Limb (tissue), 2 donors: ENCODE measurements around the gene KLHL6.
"Not testable (repeated sequence)": the region's sequence is repeated elsewhere in the genome, so short reads cannot be mapped to it uniquely, and the experiment has no call there.

Experiments used
- DNase-seq, 2 donors: peaks; one replicate each; pipeline ENCODE4 v3.0.0-alpha.2; 2016; ENCODE audit errors: extremely low spot score in 2 of 2

KLHL6 gene

GRCh38 chr3:183555541-183556081, at the start of gene KLHL6:
Gene KLHL6, minus strand, starts transcription at chr3:183555706. Its CDS starts 53 bp downstream, at chr3:183555653.
- no peak for DNase-seq

- no peak for DNase-seq
Observed at GRCh38 chr3:183597959-183598358, 42.5 kb upstream of the KLHL6 start.

DNA sequence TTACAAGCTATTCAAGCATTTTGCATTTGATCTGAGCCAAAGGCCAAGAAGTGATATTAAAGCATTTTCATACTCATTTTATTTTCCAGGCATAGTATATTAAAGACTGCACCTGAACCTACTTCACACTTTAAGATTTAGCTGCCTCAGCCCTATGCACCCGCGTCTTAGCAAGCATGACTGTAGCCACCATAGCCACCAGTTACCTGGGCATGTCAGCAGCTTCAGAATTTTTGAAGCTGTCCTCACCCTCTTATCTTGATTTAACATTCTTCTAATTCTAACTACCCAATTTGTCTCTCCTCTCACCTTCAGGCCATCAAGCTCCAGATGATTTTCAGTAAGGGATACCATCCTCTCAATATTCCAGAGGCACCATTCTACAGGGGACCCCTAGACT, 39.1 kb upstream of the KLHL6 start:
- DNase-seq: no peak

DNA sequence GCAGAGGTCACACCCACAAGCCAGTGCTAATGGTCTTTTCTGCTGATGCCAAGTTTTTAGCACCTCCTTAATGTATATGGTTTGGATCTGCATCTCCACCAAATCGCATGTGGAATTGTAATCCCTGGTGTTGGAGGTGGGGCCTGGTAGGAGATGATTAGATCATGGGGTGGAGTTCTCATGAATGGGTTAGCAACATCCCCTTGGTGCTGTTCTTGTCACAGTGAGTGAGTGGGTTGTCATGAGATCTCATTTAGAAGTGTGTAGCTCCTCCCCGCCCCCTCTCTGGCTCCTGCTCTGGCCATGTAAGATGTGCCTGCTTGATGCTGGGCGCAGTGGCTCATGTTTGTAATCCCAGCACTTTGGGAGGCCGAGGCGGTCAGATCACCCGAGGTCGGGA, 37.3 kb upstream of the KLHL6 start:
- no peak for DNase-seq

DNA sequence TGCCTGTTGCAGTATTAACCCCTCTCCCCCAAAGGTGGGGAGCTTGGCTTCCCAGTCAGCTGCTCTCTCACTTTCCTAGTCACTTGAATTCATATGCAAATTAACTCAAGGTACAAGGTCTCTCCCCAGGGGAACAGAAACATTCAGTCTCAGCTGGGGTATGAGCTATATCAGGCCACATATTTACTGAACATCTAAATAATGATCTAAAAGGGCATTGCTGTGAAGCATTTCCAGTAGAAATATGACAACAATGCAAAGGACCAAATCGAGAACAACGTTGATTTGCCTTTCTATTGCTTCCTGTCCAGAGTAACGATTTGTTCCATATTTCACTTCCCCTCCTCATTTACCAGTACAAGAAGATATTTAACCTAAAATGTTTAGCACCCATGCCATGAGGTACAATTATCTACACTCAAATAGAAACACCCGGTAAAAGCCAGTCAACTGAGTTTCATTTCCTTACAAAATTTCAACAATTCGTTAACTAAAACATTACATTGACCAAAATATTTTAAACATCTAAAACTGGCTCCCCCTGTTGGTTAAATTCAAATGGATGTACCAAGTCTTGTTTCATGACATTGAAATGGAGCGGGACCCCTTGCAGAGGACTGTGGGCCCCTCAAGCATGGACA, 36.5 kb upstream of the KLHL6 start:
- DNase-seq: no peak

GRCh38 chr3:183590442-183590841, 34.9 kb upstream of the KLHL6 start:
- no peak for DNase-seq

GRCh38 chr3:183587336-183587735, 31.8 kb upstream of the KLHL6 start:
- DNase-seq: no peak

- no peak for DNase-seq
Observed at GRCh38 chr3:183586477-183586876, 31.0 kb upstream of the KLHL6 start.

DNA sequence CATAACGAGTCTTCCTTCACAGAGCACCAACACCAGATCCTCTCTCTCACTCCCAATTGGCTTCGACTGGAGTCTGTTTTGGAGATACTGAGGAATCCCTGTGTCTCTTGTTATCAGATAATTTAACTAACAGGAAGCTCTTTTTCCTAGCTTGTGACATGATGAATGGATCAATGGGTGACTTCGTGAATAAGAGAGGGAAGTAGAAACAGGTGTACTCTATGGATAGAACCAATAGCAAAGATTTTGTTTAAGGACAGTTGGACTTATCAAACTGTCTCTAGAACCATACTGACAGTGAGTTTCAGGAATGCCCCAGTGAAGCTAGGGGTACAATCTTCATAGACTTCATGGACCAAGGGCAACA, 29.4 kb upstream of the KLHL6 start:
- DNase-seq: no peak

DNA sequence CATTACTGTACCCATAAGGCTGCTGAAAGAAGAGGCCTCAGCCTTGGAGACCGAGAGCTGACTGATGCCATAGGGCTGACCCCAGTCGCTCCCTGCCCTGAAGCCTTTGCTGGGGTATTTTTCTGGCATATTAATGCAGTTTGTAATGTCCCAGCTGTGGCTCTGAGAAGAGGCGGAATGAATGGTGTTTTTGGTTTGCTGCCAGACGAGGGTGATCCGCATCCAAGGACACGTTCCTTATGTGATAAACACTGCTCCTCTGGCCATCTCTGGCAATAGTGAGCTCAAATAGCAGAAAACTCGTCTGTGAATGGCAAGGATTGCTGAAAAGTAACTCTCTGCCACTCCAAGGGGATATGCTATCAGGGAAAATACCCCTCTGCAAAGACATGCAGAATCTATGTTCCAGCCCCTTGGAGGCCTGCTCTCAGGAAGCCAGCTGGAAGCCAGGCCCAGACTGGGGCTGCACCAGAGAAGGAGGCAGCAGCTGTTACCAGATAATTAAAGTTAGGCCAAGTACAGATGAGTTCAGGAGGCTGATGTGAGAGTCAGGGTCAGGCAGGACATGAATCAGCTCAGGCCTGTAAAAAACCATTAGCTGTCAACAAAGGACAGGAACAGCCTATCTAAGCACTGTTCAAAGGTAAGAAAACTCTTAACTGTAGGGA, 28.9 kb upstream of the KLHL6 start:
- DNase-seq: peak; percentile 56 to 74

DNA sequence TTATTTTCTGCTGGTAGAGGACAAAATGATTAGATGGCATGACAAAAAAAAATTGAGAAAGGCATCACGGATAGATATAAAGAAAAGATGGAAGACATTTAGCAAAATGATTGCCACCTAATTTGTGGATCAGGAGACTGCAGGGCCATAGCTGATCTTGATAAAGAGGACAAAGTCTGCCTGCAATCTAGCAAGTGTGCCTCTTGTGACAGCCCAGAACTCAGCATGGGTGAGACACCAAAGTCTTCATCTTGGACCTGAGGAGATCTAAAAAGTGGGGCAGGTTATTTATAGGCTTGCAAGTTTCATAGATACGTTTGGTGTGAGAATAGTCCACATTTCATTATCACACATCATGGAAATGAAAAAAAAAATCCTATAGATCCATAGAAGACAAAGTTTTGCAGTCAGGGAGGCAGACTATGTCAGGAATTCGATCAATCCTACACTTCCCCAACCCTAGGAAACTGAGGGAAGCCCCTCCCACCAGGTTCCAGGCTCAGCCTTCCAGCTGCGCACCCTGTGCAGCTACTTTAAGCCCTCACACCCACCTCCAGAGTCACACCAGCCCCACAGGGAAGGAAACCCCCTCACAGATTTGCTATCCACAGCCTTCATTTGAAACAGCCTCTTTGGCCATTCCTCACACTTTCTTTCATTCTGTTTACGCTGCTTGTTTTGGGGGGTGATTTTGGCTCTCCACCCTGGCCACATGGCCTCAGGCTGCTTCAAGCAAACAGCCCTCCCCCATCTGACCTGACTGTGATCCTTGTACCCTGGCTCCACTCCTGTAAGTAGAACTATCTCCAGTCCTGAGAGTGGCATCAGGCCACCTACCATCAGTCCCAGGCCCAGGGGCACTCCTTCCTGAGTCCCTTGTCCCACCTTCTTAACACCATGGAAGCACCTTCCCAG, 28.1 kb upstream of the KLHL6 start:
- DNase-seq: no peak

DNA sequence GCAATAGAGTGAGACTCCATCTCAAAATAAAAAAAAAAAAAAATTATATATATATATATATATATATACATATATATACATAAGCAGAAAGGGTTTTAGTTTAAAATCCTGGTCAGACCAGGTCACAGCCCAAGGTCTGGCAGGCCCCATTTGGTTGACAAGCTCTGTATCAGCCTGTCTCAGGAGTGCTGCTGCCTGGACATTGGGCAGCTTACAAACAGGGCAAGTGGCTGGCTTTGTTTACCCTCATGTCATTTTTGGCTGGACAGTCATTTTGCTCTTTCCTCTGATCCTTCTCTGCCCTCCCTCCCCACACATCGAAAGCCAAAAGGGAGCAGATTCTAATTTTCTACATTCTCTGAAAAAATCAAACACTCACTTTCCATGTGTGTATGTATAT, 26.7 kb upstream of the KLHL6 start:
- no peak for DNase-seq

DNA sequence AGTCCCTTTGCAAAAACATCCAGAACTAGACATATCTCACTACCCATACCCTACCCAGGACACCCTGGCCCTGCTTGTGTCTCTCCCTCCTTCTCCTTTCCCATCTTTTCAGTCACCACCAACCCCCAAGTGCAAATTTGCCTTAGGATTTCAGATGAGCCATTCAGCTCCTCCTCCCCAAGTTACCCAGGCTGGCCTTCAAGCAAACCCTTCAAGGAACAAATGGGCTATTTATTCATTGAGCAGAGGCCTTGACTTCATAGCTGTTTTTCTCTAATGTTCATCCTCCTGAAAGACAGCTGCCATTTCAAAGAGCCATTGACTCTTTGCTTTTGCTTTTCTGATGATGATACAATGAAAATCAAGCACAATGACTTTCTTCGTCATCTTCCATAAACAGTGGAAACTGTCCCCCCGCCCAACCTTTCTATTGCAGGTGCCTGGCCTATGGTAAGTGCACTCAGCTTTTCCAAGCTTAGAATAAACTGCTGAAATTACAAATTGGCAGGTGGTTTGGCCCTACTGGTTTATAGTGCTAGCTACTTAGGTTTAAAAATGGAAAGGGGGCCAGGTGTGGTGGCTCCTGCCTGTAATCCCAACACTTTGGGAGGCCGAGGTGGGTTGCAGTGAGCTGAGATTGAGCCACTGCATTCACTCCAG, 26.1 kb upstream of the KLHL6 start:
- DNase-seq: no peak

DNA sequence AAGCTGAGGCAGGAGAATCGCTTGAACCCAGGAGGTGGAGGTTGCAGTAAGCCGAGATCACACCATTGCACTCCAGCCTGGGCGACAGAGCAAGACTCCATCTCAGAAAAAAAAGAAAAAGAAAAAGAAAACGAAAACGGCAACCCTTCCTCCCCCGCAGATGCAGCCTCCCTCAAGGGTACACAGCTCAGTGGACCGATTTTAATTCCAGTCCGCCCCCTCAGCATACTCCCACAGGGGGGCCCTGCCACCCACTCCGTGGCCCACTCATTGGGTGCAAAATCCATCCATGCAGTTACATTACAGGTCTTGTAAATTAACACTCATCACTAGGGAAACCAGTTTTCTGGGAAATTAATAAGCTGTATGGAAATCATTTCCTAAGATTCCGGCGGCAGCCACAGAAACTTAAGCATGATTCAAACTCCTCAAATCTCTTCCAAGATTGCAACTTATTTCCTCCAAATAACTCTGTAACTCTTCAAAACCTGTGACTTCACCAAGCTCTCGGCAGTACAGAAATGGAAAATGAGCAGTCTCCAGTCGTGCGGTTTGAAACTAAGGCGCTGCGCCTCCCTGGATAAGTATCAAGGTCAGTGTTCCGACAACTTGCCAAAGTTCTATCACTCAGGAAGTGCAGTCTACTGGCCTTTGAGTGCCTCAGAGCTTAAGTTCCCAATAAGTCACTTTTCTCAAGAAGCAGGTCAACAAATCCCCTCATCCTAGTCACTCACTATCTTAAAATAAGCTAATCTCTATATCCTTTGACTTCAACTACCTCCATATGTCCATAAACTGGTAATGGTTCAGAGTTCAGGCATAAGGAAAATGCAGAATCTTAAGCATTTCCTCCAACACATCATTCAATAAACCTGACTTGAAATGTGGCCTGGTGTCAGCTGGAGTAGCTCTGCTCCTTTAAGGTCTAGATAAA, 24.7 kb upstream of the KLHL6 start:
- peak in 1 of 2 donors; percentile 18 for DNase-seq

DNA sequence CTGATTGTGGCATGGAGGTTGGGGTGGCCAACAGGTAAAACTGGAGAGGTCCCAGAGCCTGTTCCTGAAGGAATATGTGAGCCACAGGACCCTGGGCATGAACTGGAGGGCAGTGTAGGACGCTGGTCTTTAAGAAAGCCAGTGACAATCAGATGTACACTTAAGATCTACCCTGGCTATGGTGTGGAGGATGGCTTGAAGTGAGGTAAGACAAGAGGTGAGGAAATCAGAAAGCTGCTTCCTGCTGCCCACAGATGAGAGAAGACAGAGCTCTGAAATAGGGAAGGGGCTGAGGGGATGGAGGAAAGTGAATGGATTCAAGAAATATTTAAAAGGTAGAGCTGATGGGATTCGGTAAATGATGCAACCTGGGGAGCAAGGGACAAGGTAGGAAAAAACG, 22.7 kb upstream of the KLHL6 start:
- no peak for DNase-seq

DNA sequence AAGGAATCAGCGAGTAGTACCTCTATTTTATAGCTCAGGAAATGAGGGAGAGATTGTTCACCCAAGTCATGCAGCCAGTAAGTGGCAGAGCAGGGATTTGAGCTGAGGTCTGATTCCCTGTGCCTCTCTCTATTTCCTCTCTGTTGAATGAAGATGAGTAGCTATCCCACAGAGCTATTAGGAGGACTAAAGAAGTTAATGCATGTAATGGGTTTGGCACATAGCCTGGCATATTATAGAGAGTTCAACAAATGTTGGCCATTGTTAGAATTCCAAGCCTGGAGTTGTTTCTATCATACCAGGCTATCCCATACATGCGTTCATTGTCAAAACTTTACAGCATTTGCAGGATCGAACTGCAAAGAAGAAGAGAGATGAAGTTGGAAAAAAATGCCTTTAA, 21.8 kb upstream of the KLHL6 start:
- no peak for DNase-seq

- peak; percentile 42 to 53 for DNase-seq
Observed at GRCh38 chr3:183576487-183577107, 21.1 kb upstream of the KLHL6 start.

- DNase-seq: no peak
Observed at GRCh38 chr3:183572935-183573334, 17.4 kb upstream of the KLHL6 start.

DNA sequence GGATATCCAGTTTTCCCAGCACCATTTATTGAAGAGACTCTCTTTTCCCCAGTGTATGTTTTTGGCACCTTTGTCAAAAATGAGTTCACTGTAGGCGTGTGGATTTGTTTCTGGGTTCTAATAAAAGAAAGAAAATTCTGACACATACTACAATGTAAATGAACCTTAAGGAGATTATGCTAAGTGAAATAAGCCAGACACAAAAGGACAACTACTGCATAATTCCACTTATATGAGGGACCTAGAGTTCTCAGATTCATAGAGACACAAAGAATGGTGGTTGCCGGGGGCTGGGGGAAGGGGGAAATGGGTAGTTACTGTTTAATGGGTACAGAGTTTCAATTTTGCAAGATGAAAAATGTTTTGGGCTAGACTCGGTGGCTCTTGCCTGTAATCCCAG, 14.7 kb upstream of the KLHL6 start:
- DNase-seq: not testable (repeated sequence)

GRCh38 chr3:183566880-183567279, 11.4 kb upstream of the KLHL6 start:
- no peak for DNase-seq
